ENCODE data around the gene GREB1L. TPM values are rescaled to one million over a fixed set of nuclear protein-coding genes. Genes with fewer than 3 reads are reported as not detected.

GREB1L gene
- total and polyA plus RNA-seq, 2 experiments from 2014 or later, result 14.0 to 16.8 TPM

GRCh38 chr18:21315741-21316197 lies 73.7 kb downstream of the GREB1L start:
- Histone ChIP-seq H3K4me2 (peak overlapping the region; percentile 25), H3K4me1 (ENCODE audit: insufficient read depth) (peaks cover 5% of the 10 kb centered on the region), H3K27me3 (no peaks in the 10 kb centered on the region), H3K36me3 (replicated peaks; ENCODE audit: insufficient read depth, low read depth) (no peaks in the 10 kb centered on the region), H3K79me2 (no peaks in the 10 kb centered on the region), H3K27ac (peak overlapping the region; percentile 23), H4K20me1 (ENCODE audit: insufficient read depth, poor library complexity, severe bottlenecking) (no peaks in the 10 kb centered on the region), H3K9me2 (replicated peaks; ENCODE audit: insufficient read depth) (no peaks in the 10 kb centered on the region), H3K4me3 (no peak overlapping the region), H2AFZ (peak overlapping the region; percentile 3), H3K9me3 (ENCODE audit: low read depth) (no peaks in the 10 kb centered on the region)
- 30% methylated on average over 9 of the region's 9 CpGs for WGBS (ENCODE audit: low lambda C conversion rate, missing lambda C conversion rate)
- DNase-seq (ENCODE audit: low spot score), result peak; percentile 30
- TF ChIP-seq EZH2 (IDR thresholded peaks at IDR 0.05; ENCODE audit: borderline replicate concordance) (no peak), CTCF (IDR thresholded peaks at IDR 0.05; ENCODE audit: poor library complexity) (no peak), EZH2phosphoT487 (IDR thresholded peaks at IDR 0.05; ENCODE audit: low read depth, severe bottlenecking, unreplicated experiment) (no peak)

- peak overlapping the region; percentile 23 for H3K27ac ChIP-seq
Measured at GRCh38 chr18:21316296-21316695, 74.3 kb downstream of the GREB1L start.

GRCh38 chr18:21321711-21322110 lies 79.7 kb downstream of the GREB1L start:
- 72% methylated on average over 3 of the region's 3 CpGs for WGBS (ENCODE audit: low lambda C conversion rate, missing lambda C conversion rate)
- H3K27me3 ChIP-seq, result no peaks in the 10 kb centered on the region
- no peaks in the 10 kb centered on the region for H3K9me2 ChIP-seq (replicated peaks; ENCODE audit: insufficient read depth)
- no peak for DNase-seq (ENCODE audit: low spot score)
- H3K4me1 ChIP-seq (ENCODE audit: insufficient read depth), result no peaks in the 10 kb centered on the region
- no peaks in the 10 kb centered on the region for H3K36me3 ChIP-seq (replicated peaks; ENCODE audit: insufficient read depth, low read depth)
- H3K4me3 ChIP-seq, result no peak overlapping the region
- H3K4me2 ChIP-seq, result no peak overlapping the region
- no peak overlapping the region for H2AFZ ChIP-seq
- no peak overlapping the region for H3K27ac ChIP-seq
- no peaks in the 10 kb centered on the region for H3K79me2 ChIP-seq
- TF ChIP-seq EZH2phosphoT487 (IDR thresholded peaks at IDR 0.05; ENCODE audit: low read depth, severe bottlenecking, unreplicated experiment), result no peak
- no peak for TF ChIP-seq EZH2 (IDR thresholded peaks at IDR 0.05; ENCODE audit: borderline replicate concordance)
- no peak for TF ChIP-seq CTCF (IDR thresholded peaks at IDR 0.05; ENCODE audit: poor library complexity)
- H3K9me3 ChIP-seq (ENCODE audit: low read depth), result no peaks in the 10 kb centered on the region
- H4K20me1 ChIP-seq (ENCODE audit: insufficient read depth, poor library complexity, severe bottlenecking), result no peaks in the 10 kb centered on the region

More at GRCh38 chr18:21316296-21316695, 74.3 kb downstream of the GREB1L start:
- Histone ChIP-seq H3K4me2 (no peak overlapping the region), H3K36me3 (replicated peaks; ENCODE audit: insufficient read depth, low read depth) (no peaks in the 10 kb centered on the region), H2AFZ (peak overlapping the region; percentile 3), H4K20me1 (ENCODE audit: insufficient read depth, poor library complexity, severe bottlenecking) (no peaks in the 10 kb centered on the region), H3K4me3 (no peak overlapping the region), H3K4me1 (ENCODE audit: insufficient read depth) (peaks cover 5% of the 10 kb centered on the region), H3K9me2 (replicated peaks; ENCODE audit: insufficient read depth) (no peaks in the 10 kb centered on the region), H3K27me3 (no peaks in the 10 kb centered on the region), H3K79me2 (no peaks in the 10 kb centered on the region), H3K9me3 (ENCODE audit: low read depth) (no peaks in the 10 kb centered on the region)
- 88% methylated on average over 1 of the region's 1 CpG for WGBS (ENCODE audit: low lambda C conversion rate, missing lambda C conversion rate)
- TF ChIP-seq EZH2phosphoT487 (IDR thresholded peaks at IDR 0.05; ENCODE audit: low read depth, severe bottlenecking, unreplicated experiment) (no peak), CTCF (IDR thresholded peaks at IDR 0.05; ENCODE audit: poor library complexity) (no peak), EZH2 (IDR thresholded peaks at IDR 0.05; ENCODE audit: borderline replicate concordance) (no peak)
- no peak for DNase-seq (ENCODE audit: low spot score)
